ENCODE results near the gene COX11.

GRCh38 chr17:54974759-54975158, 6.3 kb upstream of the COX11 start:
- TF ChIP-seq CTCF (conservative IDR thresholded peaks at IDR 0.05 in 1 of 2, IDR thresholded peaks at IDR 0.05 in 1 of 2; ENCODE audit: low read depth in 1 of 2, low read length in 2 of 2) (no peak), EZH2 (IDR thresholded peaks at IDR 0.05; ENCODE audit: low read length, missing control alignments) (no peak)

Data from fibroblast of lung (primary cell).